Femur (tissue), 1 donor: ENCODE results near the gene VPS35.
"Not testable (repeated sequence)": the region's sequence is repeated elsewhere in the genome, so short reads cannot be mapped to it uniquely, and the experiment has no call there.

ENCODE experiments used
- DNase-seq: peaks from one replicate; pipeline ENCODE4 v3.0.0-alpha.2; 2017

The VPS35 gene

GRCh38 chr16:46650254-46650623 is 38.7 kb downstream of the VPS35 start:
- peak; percentile 30 for DNase-seq

GRCh38 chr16:46649588-46650253 is 39.3 kb downstream of the VPS35 start:
- DNase-seq, result peak; percentile 52

GRCh38 chr16:46648656-46649055 is 40.3 kb downstream of the VPS35 start:
- no peak for DNase-seq

- no peak for DNase-seq
Observed at GRCh38 chr16:46638947-46639925, 49.7 kb downstream of the VPS35 start.

GRCh38 chr16:46632778-46633733 is 55.9 kb downstream of the VPS35 start:
- DNase-seq, result no peak

DNA sequence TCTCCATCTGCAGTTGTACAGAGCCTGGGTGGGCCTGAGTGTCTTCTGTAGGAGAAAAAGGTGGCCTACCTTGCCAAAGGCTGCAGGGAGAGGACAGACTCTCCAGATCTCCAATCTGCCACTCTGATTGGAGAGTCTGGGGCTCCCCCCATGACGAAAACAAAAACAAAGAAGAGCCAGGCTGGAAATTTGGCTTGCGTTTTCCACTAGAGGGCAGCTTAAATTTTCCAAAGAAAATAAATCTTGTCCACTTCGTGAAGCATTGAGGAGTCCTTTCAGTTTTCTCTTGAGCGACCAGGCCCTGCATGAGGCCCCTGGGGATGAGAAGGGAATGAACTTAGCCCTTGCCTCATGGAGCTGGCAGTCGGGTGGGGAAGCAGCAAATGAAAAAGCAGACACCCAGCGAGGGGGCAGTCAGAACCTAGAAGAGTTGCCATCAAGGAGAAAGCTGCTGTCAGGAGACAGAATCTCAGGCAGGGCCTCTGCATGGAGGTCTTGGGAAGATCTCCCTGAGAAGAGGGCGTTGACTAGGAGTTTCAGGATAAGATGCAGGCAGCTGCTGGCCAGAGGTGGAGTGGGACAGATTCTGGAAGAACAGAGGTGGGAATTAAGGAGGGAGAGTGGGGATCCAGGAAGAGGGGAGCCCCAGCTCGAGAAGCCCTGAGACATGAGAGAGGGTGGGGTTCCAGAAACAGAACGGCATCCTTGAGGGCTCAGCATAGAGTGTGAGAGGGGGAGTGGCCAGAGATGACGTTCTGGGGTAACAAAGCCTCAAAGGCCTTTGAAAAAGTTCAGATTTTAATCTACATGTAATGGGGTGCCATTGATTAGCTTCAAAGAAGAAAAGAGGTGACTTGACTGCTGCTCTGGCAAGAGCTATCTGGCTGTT is 59.4 kb downstream of the VPS35 start:
- DNase-seq, result peak; percentile 32

GRCh38 chr16:46627746-46628145 is 61.2 kb downstream of the VPS35 start:
- DNase-seq, result no peak

- DNase-seq, result not testable (repeated sequence)
Observed at GRCh38 chr16:46626681-46627080, 62.3 kb downstream of the VPS35 start.

GRCh38 chr16:46624862-46625261 is 64.1 kb downstream of the VPS35 start:
- not testable (repeated sequence) for DNase-seq

DNA sequence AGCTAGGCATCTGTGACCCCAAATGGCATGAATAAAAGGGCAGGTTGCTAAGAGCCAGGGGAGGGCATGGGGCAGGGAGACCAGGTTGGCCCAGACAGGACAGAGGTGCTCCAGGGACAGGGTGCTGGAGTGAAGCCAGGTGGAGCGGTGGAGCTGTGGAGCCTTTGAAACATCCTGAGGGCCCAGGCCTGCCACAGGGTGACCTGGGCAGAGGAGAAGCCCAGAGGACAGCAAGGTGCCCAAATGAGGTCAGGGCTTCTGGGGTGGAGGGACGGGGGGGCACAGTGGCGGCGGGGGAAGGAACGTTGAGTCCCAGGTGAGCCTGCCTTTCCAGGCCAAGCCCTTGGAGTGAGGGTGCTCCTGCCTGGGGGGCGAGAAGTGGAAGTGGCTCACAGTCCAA is 65.3 kb downstream of the VPS35 start:
- DNase-seq, result not testable (repeated sequence)

- not testable (repeated sequence) for DNase-seq
Observed at GRCh38 chr16:46623246-46623645, 65.7 kb downstream of the VPS35 start.

GRCh38 chr16:46621934-46622676 is 66.9 kb downstream of the VPS35 start:
- no peak for DNase-seq

DNA sequence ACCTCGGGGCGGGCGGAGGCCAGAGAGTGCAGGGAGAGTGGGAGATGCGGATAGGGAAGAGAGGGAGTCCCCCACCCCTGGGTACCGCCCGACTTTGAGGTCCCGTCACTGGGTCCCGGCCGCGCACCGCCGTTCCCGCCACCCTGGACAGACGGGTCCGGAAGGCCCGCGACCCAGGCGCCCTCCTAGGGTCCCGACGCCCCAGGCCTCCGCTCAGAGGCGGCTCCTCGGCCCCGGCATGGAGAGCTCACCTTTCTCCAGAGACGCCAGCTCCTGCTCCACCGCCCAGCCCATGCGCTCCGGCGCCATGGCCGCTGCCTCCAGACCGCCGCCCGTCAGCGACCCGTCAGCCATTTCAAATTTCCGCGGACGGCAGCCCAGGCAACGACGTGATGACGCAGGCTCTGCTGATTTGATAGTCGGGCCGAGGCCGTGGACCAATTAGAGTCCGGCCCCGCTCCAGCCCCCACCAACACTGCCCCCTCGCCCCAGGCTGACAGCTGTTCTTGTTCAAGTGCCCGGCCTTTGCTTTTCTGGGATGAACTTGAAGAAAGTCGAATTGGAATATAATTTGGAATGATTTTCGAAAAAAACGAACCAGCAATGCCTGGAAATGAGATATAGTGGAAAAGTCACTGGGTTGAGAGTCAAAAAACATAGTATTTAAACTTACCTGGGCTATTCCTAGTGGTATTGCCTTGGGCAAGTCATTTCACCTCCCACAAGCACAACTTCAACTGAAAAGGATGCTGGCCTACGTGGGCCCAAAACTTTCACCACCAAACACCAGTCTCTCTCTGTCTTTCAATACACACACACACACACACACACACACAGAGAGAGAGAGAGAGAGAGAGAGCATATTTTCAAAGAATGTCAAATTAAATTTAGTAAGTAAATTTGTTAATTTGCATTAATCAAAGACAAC is 67.7 kb downstream of the VPS35 start, which contains the start of gene SHCBP1:
TSS of gene SHCBP1 (minus strand) at position 374 of the 928 bp plus-strand sequence. CDS start at position 354, 20 bp downstream.
- peak; percentile 94 for DNase-seq

DNA sequence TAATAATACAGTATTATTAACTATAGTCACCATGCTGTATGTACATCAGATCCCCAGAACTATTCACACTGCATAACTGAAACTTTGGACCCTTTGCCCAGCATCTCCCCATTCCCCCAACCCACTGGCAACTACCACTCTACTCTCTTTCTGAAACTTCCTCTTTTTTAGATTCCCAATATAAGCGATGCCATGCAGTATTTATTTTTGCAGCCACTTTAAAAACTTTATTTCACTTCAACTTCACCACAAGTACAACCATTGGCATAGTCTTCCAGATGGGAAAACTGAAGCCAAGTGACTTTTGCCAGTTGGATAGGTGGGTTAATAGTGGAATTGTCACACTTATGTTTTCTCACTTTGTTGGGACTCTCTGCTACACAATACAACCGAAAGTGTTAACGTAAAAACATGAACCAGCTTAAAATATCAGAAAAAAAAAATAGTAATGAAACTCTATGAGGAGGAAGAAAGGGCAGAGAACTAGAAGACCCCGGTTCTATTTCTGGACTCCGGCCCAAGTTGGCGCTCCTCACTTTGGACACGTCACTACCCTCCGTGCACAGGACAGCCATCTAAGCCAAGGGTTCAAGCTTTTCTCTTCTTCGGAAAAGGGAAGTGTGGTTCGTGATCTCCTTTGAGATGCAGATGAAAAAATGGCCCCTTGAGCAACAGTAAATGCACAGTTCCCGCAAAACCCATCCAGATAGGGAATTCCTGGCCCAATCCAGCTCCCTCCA is 68.5 kb downstream of the VPS35 start:
- peak; percentile 41 for DNase-seq

GRCh38 chr16:46618516-46618915 is 70.5 kb downstream of the VPS35 start:
- DNase-seq, result no peak

GRCh38 chr16:46614006-46614405 is 75.0 kb downstream of the VPS35 start:
- no peak for DNase-seq

DNA sequence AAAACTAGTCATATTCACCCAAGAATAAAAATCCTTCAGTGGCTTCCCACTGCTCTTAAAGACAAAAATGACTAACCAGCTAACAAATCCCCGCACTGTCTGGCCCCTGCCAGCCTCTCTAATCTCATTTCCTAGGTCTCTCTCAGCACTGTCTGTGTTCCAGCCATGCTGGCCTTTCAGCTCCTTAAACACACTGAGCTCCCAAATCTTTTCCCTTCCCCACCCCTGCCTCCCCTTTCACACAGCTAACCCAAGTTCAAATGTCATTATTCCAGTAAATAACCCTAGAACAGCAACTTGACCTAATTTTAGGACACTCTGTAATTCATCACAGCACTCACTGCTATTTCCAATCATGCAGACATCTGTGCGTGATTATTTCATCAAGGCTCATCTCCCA is 75.6 kb downstream of the VPS35 start:
- no peak for DNase-seq

DNA sequence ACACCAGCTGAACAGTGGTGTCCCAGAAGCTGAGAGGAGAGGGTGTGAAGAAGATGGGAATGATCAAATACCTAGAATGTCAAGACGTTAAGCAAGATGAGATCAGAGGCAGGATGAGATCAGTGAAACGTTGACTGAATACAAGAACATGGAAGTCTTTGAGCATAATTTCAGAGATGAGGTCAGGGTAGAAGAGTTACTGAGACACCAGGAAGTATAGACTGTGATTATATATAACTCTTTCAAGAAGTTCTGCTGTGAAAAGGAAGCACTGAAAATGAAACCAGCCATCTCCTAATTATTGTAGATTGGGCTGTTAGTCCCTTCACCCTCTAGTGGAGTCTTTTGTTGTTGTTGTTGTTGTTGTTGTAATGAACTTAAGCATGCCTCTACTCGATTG is 76.9 kb downstream of the VPS35 start:
- no peak for DNase-seq

DNA sequence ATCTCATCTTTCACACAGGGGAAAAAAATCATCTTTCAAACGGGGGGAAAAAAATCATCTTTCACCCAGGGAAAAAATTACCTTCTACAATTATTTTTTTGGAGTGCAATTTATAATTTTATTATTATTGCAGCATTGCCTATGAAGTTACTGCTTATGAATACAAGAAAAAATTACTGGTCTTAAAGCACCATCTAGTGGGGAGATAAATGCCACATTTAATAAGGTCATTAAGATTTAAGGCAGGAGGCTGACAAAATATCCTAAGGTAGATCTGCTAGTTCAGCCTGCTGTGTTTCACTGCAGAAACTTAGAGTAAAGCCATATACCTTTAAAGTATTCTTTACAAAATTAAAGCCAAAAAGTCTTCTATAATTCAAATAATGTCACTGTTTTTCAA is 81.4 kb downstream of the VPS35 start:
- DNase-seq, result no peak
